Activated T-cell treated with anti-CD3 and anti-CD28 coated beads, Interleukin-2, amount 50 U/mL, for 4 hours (primary cell): ENCODE results near the gene FBXL7. TPM values are rescaled to one million over a fixed set of nuclear protein-coding genes. Genes with fewer than 3 reads are reported as not detected.

Experiments used
- ATAC-seq, 2 donors: fragments of 200-7000 bp; cut with Tn5 transposase; one replicate each; pipeline ENCODE4 v1.10.0; 2021
- DNase-seq: peaks from one replicate; pipeline ENCODE4 v3.0.0-alpha.2; 2020
- H3K27me3 Mint-ChIP-seq: one replicate; pipeline ENCODE4 v1.8.0; 2021; ENCODE audit warnings: low read depth, mixed read lengths
- H3K36me3 Mint-ChIP-seq: one replicate; pipeline ENCODE4 v1.8.0; 2022; ENCODE audit warnings: mixed read lengths; ENCODE audit not compliant: insufficient read depth
- H3K4me1 Mint-ChIP-seq: one replicate; pipeline ENCODE4 v1.8.0; 2021; ENCODE audit warnings: low read depth, mixed read lengths
- H3K4me3 Mint-ChIP-seq: one replicate; pipeline ENCODE4 v1.8.0; 2021; ENCODE audit warnings: mild to moderate bottlenecking, moderate library complexity, mixed read lengths
- H3K9me3 Mint-ChIP-seq: one replicate; pipeline ENCODE4 v1.8.0; 2021; ENCODE audit warnings: mixed read lengths
- total RNA-seq, 3 donors: library from RNA; stranded (reverse); gene quantifications; one replicate each; pipeline ENCODE4 v1.2.1, GENCODE V29; 2021

Gene FBXL7
- total RNA-seq, 3 donors from 2014 or later, result not detected

- H3K4me1 Mint-ChIP-seq, result no peaks in the 10 kb centered on the region
- no peaks in the 10 kb centered on the region for H3K9me3 Mint-ChIP-seq
- no peaks in the 10 kb centered on the region for H3K36me3 Mint-ChIP-seq
- H3K27me3 Mint-ChIP-seq, result no peaks in the 10 kb centered on the region
- no peak for ATAC-seq
- H3K4me3 Mint-ChIP-seq, result no peak overlapping the region
- no peak for DNase-seq
These were observed 95.1 kb downstream of the FBXL7 start for GRCh38 chr5:15594977-15595568.

GRCh38 chr5:15595929-15596328, 95.9 kb downstream of the FBXL7 start:
- DNase-seq (no peak), ATAC-seq (no peak)
- Mint-ChIP-seq H3K9me3 (no peaks in the 10 kb centered on the region), H3K27me3 (no peaks in the 10 kb centered on the region), H3K4me1 (no peaks in the 10 kb centered on the region), H3K36me3 (no peaks in the 10 kb centered on the region), H3K4me3 (no peak overlapping the region)

GRCh38 chr5:15596936-15597335, 97.0 kb downstream of the FBXL7 start:
- no peak overlapping the region for H3K4me3 Mint-ChIP-seq
- H3K9me3 Mint-ChIP-seq, result no peaks in the 10 kb centered on the region
- no peak for ATAC-seq
- DNase-seq, result no peak
- no peaks in the 10 kb centered on the region for H3K4me1 Mint-ChIP-seq
- no peaks in the 10 kb centered on the region for H3K27me3 Mint-ChIP-seq
- no peaks in the 10 kb centered on the region for H3K36me3 Mint-ChIP-seq

DNA sequence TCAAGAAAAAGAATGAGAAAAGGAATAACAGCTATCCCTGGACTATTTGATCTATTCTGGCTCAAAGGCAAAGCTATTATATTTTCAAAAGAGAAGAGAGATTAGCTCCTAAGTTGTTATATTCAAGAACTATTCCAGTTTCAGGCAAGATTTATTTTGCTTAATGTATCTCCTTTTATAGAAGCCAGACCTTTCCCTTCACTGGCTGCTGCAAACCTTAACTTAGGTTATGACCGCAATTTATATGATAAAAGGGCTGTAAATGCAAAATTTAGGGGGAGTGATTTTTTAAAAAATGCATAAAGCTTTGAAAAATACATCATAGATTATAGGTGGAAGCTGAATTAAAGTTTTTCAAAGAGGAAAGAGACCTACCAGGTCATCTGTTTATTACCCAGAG, 97.8 kb downstream of the FBXL7 start:
- H3K4me3 Mint-ChIP-seq, result no peak overlapping the region
- no peak for ATAC-seq
- no peaks in the 10 kb centered on the region for H3K36me3 Mint-ChIP-seq
- no peak for DNase-seq
- H3K4me1 Mint-ChIP-seq, result no peaks in the 10 kb centered on the region
- no peaks in the 10 kb centered on the region for H3K27me3 Mint-ChIP-seq
- H3K9me3 Mint-ChIP-seq, result no peaks in the 10 kb centered on the region

GRCh38 chr5:15598294-15598902, 98.4 kb downstream of the FBXL7 start:
- Mint-ChIP-seq H3K36me3 (no peaks in the 10 kb centered on the region), H3K4me1 (no peaks in the 10 kb centered on the region), H3K9me3 (no peaks in the 10 kb centered on the region), H3K4me3 (no peak overlapping the region), H3K27me3 (no peaks in the 10 kb centered on the region)
- DNase-seq (no peak), ATAC-seq (no peak)

DNA sequence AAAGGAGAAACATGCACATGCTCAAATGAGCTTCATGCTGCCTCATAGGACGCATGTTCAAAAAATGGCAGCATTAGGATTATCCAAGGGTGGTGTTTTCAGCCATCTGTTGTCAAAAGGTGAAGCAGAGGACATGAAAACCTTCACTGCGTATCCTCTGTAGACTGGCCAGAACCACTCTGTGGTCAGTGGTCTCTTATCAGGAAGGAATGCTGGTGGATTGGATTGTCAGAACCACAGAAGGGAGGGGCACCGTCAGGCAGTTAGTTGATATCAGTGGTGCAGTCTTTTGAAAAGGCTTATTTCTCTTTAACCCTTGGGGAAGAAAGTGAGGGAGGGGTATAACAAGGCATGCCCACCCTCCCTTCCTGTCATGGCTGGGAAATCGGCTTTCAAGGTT, 100.1 kb downstream of the FBXL7 start:
- no peak overlapping the region for H3K4me3 Mint-ChIP-seq
- no peaks in the 10 kb centered on the region for H3K27me3 Mint-ChIP-seq
- H3K4me1 Mint-ChIP-seq, result no peaks in the 10 kb centered on the region
- H3K36me3 Mint-ChIP-seq, result no peaks in the 10 kb centered on the region
- H3K9me3 Mint-ChIP-seq, result no peaks in the 10 kb centered on the region
- DNase-seq (no peak), ATAC-seq (no peak)

- H3K4me3 Mint-ChIP-seq, result no peak overlapping the region
- ATAC-seq, result no peak
- DNase-seq, result no peak
- no peaks in the 10 kb centered on the region for H3K9me3 Mint-ChIP-seq
- H3K4me1 Mint-ChIP-seq, result no peaks in the 10 kb centered on the region
- no peaks in the 10 kb centered on the region for H3K36me3 Mint-ChIP-seq
- H3K27me3 Mint-ChIP-seq, result no peaks in the 10 kb centered on the region
These were observed 101.3 kb downstream of the FBXL7 start for GRCh38 chr5:15601274-15601673.

DNA sequence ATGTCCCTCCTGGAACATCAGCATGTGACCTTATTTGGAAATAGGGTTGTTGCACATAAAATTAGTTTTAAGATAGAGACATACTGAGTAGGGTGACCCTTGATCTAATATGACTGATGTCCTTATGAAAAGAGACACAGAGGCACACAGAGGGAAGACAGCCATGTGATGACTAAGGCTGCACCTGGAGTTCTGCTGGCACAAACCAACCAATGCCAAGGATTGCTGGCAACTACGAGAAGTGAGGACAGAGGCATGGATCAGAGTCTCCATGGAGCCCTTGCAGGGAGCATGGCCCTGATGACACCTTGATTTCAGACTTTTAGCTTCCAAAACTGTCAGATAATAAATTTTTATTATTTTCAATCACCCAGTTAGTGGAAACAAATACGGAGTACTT, 101.9 kb downstream of the FBXL7 start:
- DNase-seq (no peak), ATAC-seq (no peak)
- no peak overlapping the region for H3K4me3 Mint-ChIP-seq
- H3K9me3 Mint-ChIP-seq, result no peaks in the 10 kb centered on the region
- no peaks in the 10 kb centered on the region for H3K4me1 Mint-ChIP-seq
- no peaks in the 10 kb centered on the region for H3K36me3 Mint-ChIP-seq
- H3K27me3 Mint-ChIP-seq, result no peaks in the 10 kb centered on the region

GRCh38 chr5:15604986-15605385, 105.0 kb downstream of the FBXL7 start:
- no peaks in the 10 kb centered on the region for H3K36me3 Mint-ChIP-seq
- ATAC-seq (no peak), DNase-seq (no peak)
- H3K9me3 Mint-ChIP-seq, result no peaks in the 10 kb centered on the region
- H3K4me1 Mint-ChIP-seq, result no peaks in the 10 kb centered on the region
- H3K4me3 Mint-ChIP-seq, result no peak overlapping the region
- H3K27me3 Mint-ChIP-seq, result no peaks in the 10 kb centered on the region

- Mint-ChIP-seq H3K9me3 (no peaks in the 10 kb centered on the region), H3K36me3 (no peaks in the 10 kb centered on the region), H3K4me1 (no peaks in the 10 kb centered on the region), H3K4me3 (no peak overlapping the region), H3K27me3 (no peaks in the 10 kb centered on the region)
- ATAC-seq, result no peak
- DNase-seq, result no peak
These were observed 106.2 kb downstream of the FBXL7 start for GRCh38 chr5:15606197-15606596.

- Mint-ChIP-seq H3K27me3 (no peaks in the 10 kb centered on the region), H3K36me3 (no peaks in the 10 kb centered on the region), H3K9me3 (no peaks in the 10 kb centered on the region), H3K4me3 (no peak overlapping the region), H3K4me1 (no peaks in the 10 kb centered on the region)
- DNase-seq (no peak), ATAC-seq (no peak)
These were observed 107.1 kb downstream of the FBXL7 start for GRCh38 chr5:15607076-15607475.

DNA sequence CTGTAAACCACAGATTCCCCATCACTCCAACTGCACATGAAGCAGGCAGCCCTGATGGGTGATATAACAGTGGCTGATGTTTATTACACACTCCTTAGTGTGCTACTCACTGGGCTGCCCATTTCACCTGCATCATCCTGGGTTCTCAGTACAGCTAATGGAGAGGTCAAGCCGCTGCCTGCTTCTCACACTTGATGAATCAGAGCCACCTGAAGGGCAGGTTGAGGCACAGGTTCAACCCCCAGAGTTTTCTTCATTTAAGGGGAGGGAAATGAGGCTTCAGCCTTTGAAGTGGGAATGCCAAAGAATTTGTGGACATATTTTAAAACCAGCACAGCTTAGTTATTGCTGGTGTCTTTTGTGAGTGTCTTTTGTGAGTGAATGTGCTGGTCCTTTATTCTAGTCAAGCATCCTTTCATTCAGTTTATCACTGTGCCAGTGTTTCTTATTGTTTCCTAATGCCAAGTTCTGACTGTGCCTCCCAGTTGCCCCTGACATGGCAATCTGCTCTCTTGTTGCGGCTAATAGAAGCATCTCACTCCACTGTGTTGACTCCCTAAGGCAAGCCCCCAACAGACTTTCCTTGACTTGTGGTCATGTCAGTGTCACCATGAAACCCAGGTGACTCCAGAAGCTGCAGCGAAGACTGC, 109.2 kb downstream of the FBXL7 start:
- no peaks in the 10 kb centered on the region for H3K4me1 Mint-ChIP-seq
- no peaks in the 10 kb centered on the region for H3K27me3 Mint-ChIP-seq
- ATAC-seq (no peak), DNase-seq (no peak)
- no peak overlapping the region for H3K4me3 Mint-ChIP-seq
- H3K9me3 Mint-ChIP-seq, result no peaks in the 10 kb centered on the region
- H3K36me3 Mint-ChIP-seq, result no peaks in the 10 kb centered on the region

- H3K27me3 Mint-ChIP-seq, result no peaks in the 10 kb centered on the region
- H3K4me1 Mint-ChIP-seq, result no peaks in the 10 kb centered on the region
- H3K36me3 Mint-ChIP-seq, result no peaks in the 10 kb centered on the region
- DNase-seq (no peak), ATAC-seq (no peak)
- H3K9me3 Mint-ChIP-seq, result no peaks in the 10 kb centered on the region
- H3K4me3 Mint-ChIP-seq, result no peak overlapping the region
These were observed 110.2 kb downstream of the FBXL7 start for GRCh38 chr5:15610216-15610615.

DNA sequence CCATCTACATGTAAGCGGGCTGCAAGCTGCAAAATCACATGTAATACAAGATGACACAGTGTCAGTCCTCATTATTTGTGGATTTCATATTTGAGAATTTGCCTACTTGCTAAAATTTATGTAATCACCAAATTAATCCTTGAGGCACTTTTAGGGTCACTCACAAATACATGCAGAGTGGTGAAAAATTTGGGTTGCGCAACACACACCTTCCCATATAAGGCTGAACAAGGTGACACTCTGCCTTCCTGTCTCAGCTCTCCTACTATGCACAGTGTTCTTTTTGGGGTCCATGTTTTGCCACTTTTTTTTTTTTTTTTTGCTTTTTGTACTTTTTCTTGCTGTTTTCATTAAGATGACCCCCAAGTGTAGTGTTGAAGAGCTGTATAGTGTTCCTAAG, 111.0 kb downstream of the FBXL7 start:
- DNase-seq, result no peak
- ATAC-seq, result no peak

GRCh38 chr5:15612915-15613635, 113.1 kb downstream of the FBXL7 start:
- H3K9me3 Mint-ChIP-seq, result peaks cover 5% of the 10 kb centered on the region
- no peaks in the 10 kb centered on the region for H3K4me1 Mint-ChIP-seq
- H3K36me3 Mint-ChIP-seq, result no peaks in the 10 kb centered on the region
- no peak for ATAC-seq
- no peak overlapping the region for H3K4me3 Mint-ChIP-seq
- no peaks in the 10 kb centered on the region for H3K27me3 Mint-ChIP-seq
- DNase-seq, result no peak

More for the DNA sequence above, 111.0 kb downstream of the FBXL7 start:
- Mint-ChIP-seq H3K4me1 (no peaks in the 10 kb centered on the region), H3K4me3 (no peak overlapping the region), H3K9me3 (no peaks in the 10 kb centered on the region), H3K36me3 (no peaks in the 10 kb centered on the region), H3K27me3 (no peaks in the 10 kb centered on the region)
